IPS-15b (cell line): ENCODE measurements around the gene SCNN1A.
"Not testable (repeated sequence)": the region's sequence is repeated elsewhere in the genome, so short reads cannot be mapped to it uniquely, and the experiment has no call there.

Experiments
- H3K27me3 ChIP-seq: one replicate; pipeline ENCODE4 v1.6.1; 2013; ENCODE audit warnings: low read length; ENCODE audit not compliant: control insufficient read depth, insufficient read depth
- H3K36me3 ChIP-seq: one replicate; pipeline ENCODE4 v1.6.1; 2013; ENCODE audit warnings: low read length; ENCODE audit not compliant: control insufficient read depth, insufficient read depth
- H3K4me1 ChIP-seq: one replicate; pipeline ENCODE4 v1.6.1; 2013; ENCODE audit warnings: mild to moderate bottlenecking, low read length; ENCODE audit not compliant: control insufficient read depth, insufficient read depth
- H3K4me3 ChIP-seq: one replicate; pipeline ENCODE4 v1.5.1; 2013; ENCODE audit warnings: low read depth, low read length
- H3K9ac ChIP-seq: one replicate; pipeline ENCODE4 v1.6.1; 2013; ENCODE audit warnings: low read depth, mild to moderate bottlenecking, low read length
- H3K9me3 ChIP-seq: one replicate; pipeline ENCODE4 v1.6.1; 2013; ENCODE audit warnings: mild to moderate bottlenecking, low read length; ENCODE audit not compliant: control insufficient read depth, insufficient read depth

The SCNN1A gene

GRCh38 chr12:6338955-6339354, 36.4 kb downstream of the SCNN1A start:
- H3K9ac ChIP-seq, result no peak overlapping the region

GRCh38 chr12:6338536-6338935, 36.8 kb downstream of the SCNN1A start:
- H3K9me3 ChIP-seq, H3K4me3 ChIP-seq, H3K27me3 ChIP-seq, H3K36me3 ChIP-seq, H3K9ac ChIP-seq: not testable (repeated sequence)
- H3K4me1 ChIP-seq, result peaks cover 49% of the 10 kb centered on the region

More at GRCh38 chr12:6338955-6339354, 36.4 kb downstream of the SCNN1A start:
- Histone ChIP-seq H3K9me3 (no peaks in the 10 kb centered on the region), H3K4me1 (peaks cover 52% of the 10 kb centered on the region), H3K27me3 (no peaks in the 10 kb centered on the region), H3K4me3 (no peak overlapping the region), H3K36me3 (peaks cover 5% of the 10 kb centered on the region)

- Histone ChIP-seq H3K27me3 (no peaks in the 10 kb centered on the region), H3K36me3 (peaks cover 11% of the 10 kb centered on the region), H3K4me1 (peaks cover 49% of the 10 kb centered on the region), H3K4me3 (no peak overlapping the region), H3K9ac (no peak overlapping the region), H3K9me3 (no peaks in the 10 kb centered on the region)
Observed at GRCh38 chr12:6337958-6338433, 37.4 kb downstream of the SCNN1A start.

GRCh38 chr12:6336889-6337853, 38.2 kb downstream of the SCNN1A start:
- Histone ChIP-seq H3K4me1 (peaks cover 43% of the 10 kb centered on the region), H3K27me3 (no peaks in the 10 kb centered on the region), H3K36me3 (peaks cover 17% of the 10 kb centered on the region), H3K4me3 (peak overlapping the region; percentile 48), H3K9ac (peak overlapping the region; percentile 93), H3K9me3 (no peaks in the 10 kb centered on the region)

- peak overlapping the region; percentile 48 for H3K4me3 ChIP-seq
- H3K27me3 ChIP-seq, result no peaks in the 10 kb centered on the region
- peaks cover 41% of the 10 kb centered on the region for H3K4me1 ChIP-seq
- H3K36me3 ChIP-seq, result peaks cover 18% of the 10 kb centered on the region
- H3K9ac ChIP-seq, result peak overlapping the region; percentile 93
- H3K9me3 ChIP-seq, result no peaks in the 10 kb centered on the region
Observed at GRCh38 chr12:6336079-6336888, 39.1 kb downstream of the SCNN1A start.

GRCh38 chr12:6335451-6336078, 39.8 kb downstream of the SCNN1A start:
- Histone ChIP-seq H3K36me3 (peaks cover 22% of the 10 kb centered on the region), H3K9me3 (no peaks in the 10 kb centered on the region), H3K27me3 (no peaks in the 10 kb centered on the region), H3K4me1 (peaks cover 39% of the 10 kb centered on the region), H3K4me3 (peak overlapping the region; percentile 48), H3K9ac (peak overlapping the region; percentile 91)

- Histone ChIP-seq H3K27me3 (no peaks in the 10 kb centered on the region), H3K36me3 (peaks cover 22% of the 10 kb centered on the region), H3K9ac (peak overlapping the region; percentile 91), H3K4me3 (no peak overlapping the region), H3K4me1 (peaks cover 39% of the 10 kb centered on the region), H3K9me3 (no peaks in the 10 kb centered on the region)
Observed at GRCh38 chr12:6334940-6335450, 40.4 kb downstream of the SCNN1A start.

GRCh38 chr12:6334359-6334758, 41.0 kb downstream of the SCNN1A start:
- Histone ChIP-seq H3K9ac (no peak overlapping the region), H3K27me3 (no peaks in the 10 kb centered on the region), H3K9me3 (no peaks in the 10 kb centered on the region), H3K4me1 (peaks cover 34% of the 10 kb centered on the region), H3K4me3 (no peak overlapping the region), H3K36me3 (peaks cover 22% of the 10 kb centered on the region)

- no peaks in the 10 kb centered on the region for H3K9me3 ChIP-seq
- peaks cover 28% of the 10 kb centered on the region for H3K4me1 ChIP-seq
- H3K36me3 ChIP-seq, result peaks cover 24% of the 10 kb centered on the region
- H3K27me3 ChIP-seq, result no peaks in the 10 kb centered on the region
- H3K4me3 ChIP-seq, result no peak overlapping the region
- no peak overlapping the region for H3K9ac ChIP-seq
Observed at GRCh38 chr12:6333566-6333965, 41.8 kb downstream of the SCNN1A start.

- peaks cover 22% of the 10 kb centered on the region for H3K4me1 ChIP-seq
- peaks cover 27% of the 10 kb centered on the region for H3K36me3 ChIP-seq
- no peak overlapping the region for H3K9ac ChIP-seq
- H3K9me3 ChIP-seq, result no peaks in the 10 kb centered on the region
- H3K4me3 ChIP-seq, result no peak overlapping the region
- no peaks in the 10 kb centered on the region for H3K27me3 ChIP-seq
Observed at GRCh38 chr12:6333029-6333428, 42.3 kb downstream of the SCNN1A start.

GRCh38 chr12:6332459-6332858, 42.9 kb downstream of the SCNN1A start:
- no peaks in the 10 kb centered on the region for H3K9me3 ChIP-seq
- peaks cover 32% of the 10 kb centered on the region for H3K36me3 ChIP-seq
- H3K4me1 ChIP-seq, result peaks cover 18% of the 10 kb centered on the region
- H3K9ac ChIP-seq, result no peak overlapping the region
- no peak overlapping the region for H3K4me3 ChIP-seq
- H3K27me3 ChIP-seq, result no peaks in the 10 kb centered on the region
